ENCODE measurements around the gene TNFAIP8L1.

GRCh38 chr19:4650159-4650558, 10.8 kb downstream of the TNFAIP8L1 start:
- TF ChIP-seq CTCF (IDR thresholded peaks at IDR 0.05; ENCODE audit: insufficient read depth, low read depth, low read length) = no peak
- TF ChIP-seq EZH2 (IDR thresholded peaks at IDR 0.05; ENCODE audit: insufficient read depth, low read length) = no peak

All from astrocyte (in vitro differentiated cells and primary cell).